ENCODE data around the gene DHCR7.
A peak's percentile ranks its signal among the peaks of the same experiment; 100 is the strongest.
"Not testable (repeated sequence)": the region's sequence is repeated elsewhere in the genome, so short reads cannot be mapped to it uniquely, and the experiment has no call there.

DHCR7 gene

DNA sequence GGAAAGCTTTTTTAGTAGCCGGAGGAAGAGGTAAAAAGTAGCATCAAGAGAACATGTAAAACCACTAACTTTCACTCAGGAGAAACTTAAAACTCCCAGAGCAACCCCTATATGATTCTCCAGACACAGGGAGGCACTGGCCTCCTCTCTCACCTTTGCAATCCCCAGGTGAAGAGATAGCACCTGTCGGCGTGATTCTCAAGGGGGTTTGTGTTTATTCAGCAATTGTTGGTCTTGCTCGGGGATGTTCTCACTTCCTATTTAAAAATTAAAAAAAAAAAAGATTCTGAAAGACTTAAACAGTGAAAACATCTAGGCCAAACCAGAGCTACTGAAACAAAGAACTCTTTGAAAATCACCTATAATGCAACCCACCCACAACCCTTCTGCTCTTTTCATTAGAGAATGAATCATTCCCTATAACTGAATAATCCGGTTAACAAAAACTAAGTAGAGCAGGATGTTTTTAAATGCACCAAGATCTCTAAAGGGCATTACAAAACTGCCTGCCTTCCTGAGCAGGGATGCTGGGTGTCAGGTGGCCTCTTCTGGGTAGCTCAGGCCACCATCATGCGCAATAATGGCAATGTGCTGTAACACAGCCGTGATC, 24.9 kb downstream of the DHCR7 start:
- no peak for DNase-seq (ENCODE audit: low spot score)
- POLR2A ChIA-PET (ENCODE audit: low non-redundant PET): no interaction called here
- CTCF ChIA-PET: no interaction called here

DNA sequence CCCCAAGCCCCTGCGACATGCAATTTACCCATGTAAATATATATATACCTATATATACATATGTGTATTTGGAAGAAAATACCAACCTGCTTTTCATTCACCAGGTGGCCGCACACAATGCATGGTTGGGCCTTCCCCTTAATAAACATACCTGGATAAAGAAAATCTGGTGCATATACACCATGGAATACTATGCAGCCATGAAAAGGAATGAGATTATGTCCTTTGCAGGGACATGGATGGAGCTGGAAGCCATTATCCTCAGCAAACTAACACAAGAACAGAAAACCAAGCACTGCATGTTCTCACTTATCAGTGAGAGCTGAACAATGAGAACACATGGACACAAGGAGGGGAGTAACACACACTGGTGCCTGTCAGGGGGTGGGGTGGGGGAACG, 25.9 kb downstream of the DHCR7 start:
- POLR2A ChIA-PET (ENCODE audit: low non-redundant PET); H3K27ac ChIP-seq; DNase-seq (ENCODE audit: low spot score); CTCF ChIA-PET: not testable (repeated sequence)

More for the DNA sequence above, 24.9 kb downstream of the DHCR7 start:
- H3K27ac ChIP-seq: no peak overlapping the region
- TF ChIP-seq, protein P1, sequence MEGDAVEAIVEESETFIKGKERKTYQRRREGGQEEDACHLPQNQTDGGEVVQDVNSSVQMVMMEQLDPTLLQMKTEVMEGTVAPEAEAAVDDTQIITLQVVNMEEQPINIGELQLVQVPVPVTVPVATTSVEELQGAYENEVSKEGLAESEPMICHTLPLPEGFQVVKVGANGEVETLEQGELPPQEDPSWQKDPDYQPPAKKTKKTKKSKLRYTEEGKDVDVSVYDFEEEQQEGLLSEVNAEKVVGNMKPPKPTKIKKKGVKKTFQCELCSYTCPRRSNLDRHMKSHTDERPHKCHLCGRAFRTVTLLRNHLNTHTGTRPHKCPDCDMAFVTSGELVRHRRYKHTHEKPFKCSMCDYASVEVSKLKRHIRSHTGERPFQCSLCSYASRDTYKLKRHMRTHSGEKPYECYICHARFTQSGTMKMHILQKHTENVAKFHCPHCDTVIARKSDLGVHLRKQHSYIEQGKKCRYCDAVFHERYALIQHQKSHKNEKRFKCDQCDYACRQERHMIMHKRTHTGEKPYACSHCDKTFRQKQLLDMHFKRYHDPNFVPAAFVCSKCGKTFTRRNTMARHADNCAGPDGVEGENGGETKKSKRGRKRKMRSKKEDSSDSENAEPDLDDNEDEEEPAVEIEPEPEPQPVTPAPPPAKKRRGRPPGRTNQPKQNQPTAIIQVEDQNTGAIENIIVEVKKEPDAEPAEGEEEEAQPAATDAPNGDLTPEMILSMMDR (conservative IDR thresholded peaks at IDR 0.05; ENCODE audit: low read depth): no peak

DNA sequence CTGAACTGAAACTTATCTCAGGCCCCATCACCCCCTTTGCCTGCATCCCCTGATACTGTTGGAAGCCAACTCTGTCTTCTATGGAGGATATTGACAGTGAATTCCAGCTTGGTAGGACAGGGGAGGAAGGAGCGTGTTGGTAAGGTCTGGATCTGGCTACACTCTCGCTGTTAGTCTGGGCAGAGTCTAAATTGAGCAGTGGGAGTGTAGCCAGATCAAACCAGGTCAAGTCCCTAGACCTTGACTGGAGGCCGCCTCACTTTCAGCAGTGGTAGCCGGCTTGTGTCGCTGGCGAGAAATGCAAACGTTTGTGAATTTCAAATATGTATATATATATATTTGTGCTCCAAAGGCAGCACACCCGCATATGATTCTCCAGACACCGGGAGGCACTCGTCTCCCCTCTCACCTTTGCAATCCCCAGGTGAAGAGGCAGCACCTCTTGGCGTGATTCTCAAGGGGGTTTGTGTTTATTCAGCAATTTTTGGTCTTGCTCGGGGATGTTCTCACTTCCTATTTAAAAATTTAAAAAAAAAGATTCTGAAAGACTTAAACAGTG, 26.7 kb downstream of the DHCR7 start:
- DNase-seq (ENCODE audit: low spot score): no peak
- no peak overlapping the region for H3K27ac ChIP-seq
- CTCF ChIA-PET: interaction anchor here (0.8 kb wide), 1 partner anchor 10 kb away, joined by 3 read pairs; no protein-coding TSS in a partner anchor
- TF ChIP-seq, protein P1 (conservative IDR thresholded peaks at IDR 0.05; ENCODE audit: low read depth): no peak
- POLR2A ChIA-PET (ENCODE audit: low non-redundant PET): no interaction called here

DNA sequence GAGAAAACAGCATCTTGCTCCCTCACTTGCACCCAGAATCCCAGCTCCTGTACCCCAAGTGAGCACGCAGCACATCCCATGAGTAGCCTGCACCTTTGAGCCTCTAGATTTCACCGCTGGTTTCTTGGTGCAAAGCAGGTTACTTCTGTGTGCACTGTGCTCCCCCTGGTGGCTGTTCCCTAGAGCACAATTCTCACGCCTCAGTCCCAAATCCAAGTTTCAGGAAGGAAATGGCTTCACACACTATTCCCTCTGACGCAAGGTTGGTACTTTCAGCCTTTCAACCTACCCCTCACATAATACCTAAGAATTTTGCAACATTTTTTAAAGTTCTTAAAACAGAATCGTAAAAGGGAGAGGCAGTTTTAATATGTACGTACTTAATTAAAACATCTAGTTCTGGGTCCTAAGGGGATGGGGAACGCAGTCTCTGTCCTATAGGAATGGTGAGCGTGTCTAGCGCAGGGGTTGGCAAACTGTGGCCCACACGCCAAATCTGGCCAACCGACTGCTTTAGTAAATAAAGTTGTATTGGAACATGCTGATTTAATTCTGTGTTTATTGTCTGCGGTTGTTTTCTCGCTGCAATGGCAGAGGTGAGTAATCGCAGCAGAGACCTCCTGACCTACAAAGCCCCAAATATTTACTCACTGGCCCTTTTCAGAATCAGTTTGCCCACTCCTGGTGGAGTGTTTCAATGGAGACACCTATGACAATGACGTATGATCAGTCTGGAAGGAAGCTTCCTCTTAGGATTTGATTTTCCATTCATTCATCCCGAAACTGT, 27.5 kb downstream of the DHCR7 start:
- CTCF ChIA-PET: interaction anchor here (0.6 to 0.8 kb wide), 2 partner anchors 9 to 341 kb away, joined by 3 read pairs; no protein-coding TSS in a partner anchor
- TF ChIP-seq, protein P1 (conservative IDR thresholded peaks at IDR 0.05; ENCODE audit: low read depth): peak; percentile 57
- peak; percentile 36 for DNase-seq (ENCODE audit: low spot score)
- no peak overlapping the region for H3K27ac ChIP-seq
- POLR2A ChIA-PET (ENCODE audit: low non-redundant PET): no interaction called here

DNA sequence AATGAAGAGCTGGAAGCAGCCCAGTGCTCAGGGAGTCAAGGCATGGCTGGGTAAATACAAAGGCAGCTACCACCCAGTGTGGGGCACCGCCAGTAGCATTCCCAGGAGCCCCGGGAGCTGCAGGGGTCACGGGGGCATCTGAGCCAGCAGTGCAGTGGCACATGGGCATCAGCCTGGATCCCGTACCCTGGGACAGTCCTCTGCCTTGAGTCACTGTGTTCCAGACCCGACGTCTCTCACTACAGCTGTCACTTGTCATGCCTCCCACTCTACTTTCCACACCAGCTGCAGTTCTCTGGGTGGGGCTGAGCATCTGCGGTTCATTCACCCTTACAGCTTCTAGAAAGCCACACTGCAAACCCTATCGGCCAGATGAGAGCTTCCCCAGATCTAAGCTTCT, 29.6 kb downstream of the DHCR7 start:
- TF ChIP-seq, protein P1 (conservative IDR thresholded peaks at IDR 0.05; ENCODE audit: low read depth): no peak
- DNase-seq (ENCODE audit: low spot score): no peak
- no peak overlapping the region for H3K27ac ChIP-seq
- POLR2A ChIA-PET (ENCODE audit: low non-redundant PET): no interaction called here
- CTCF ChIA-PET: interaction anchor here (0.7 kb wide), 1 partner anchor 1170 kb away, joined by 3 read pairs; no protein-coding TSS in a partner anchor

DNA sequence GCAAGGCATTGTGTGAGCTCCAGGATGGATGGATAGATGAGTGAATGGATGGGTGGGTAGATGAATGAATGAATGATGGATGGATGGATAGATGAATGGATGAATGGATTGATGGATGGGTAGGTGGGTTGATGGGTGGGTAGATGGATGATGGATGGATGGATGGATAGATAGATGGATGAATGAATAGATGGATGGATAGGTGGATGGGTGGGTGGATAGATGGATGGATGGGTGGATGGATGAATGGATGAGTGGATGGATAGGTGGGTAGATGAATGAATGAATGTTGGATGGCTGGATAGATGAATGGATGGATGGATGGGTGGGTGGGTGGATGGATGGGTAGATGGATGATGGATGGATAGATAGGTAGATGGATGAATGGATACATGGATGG, 33.5 kb downstream of the DHCR7 start:
- H3K27ac ChIP-seq: no peak overlapping the region
- TF ChIP-seq, protein P1 (conservative IDR thresholded peaks at IDR 0.05; ENCODE audit: low read depth): no peak
- DNase-seq (ENCODE audit: low spot score): no peak
- ChIA-PET POLR2A (ENCODE audit: low non-redundant PET) (no interaction called here), CTCF (interaction anchor here (0.6 kb wide), 1 partner anchor 633 kb away, joined by 3 read pairs; no protein-coding TSS in a partner anchor)
